Right atrium auricular region (tissue), 2 donors: ENCODE results near the gene FIGNL1. TPM values are rescaled to one million over a fixed set of nuclear protein-coding genes. Genes with fewer than 3 reads are reported as not detected.

Experiments used
- DNase-seq: peaks from one replicate; pipeline ENCODE4 v3.0.0-alpha.2; 2019; ENCODE audit warnings: low spot score
- H3K27ac ChIP-seq, 2 donors: fragments of 200-600 bp; sonication (generic); 1 replicate in 1 of 2; 2 replicates in 1 of 2; pipeline ENCODE4 v1.5.1; 2016 to 2019
- H3K27me3 ChIP-seq, 2 donors: fragments of 200-600 bp; sonication (generic); one replicate each; pipeline versions ENCODE4 v1.5.1 to v1.6.0; 2017 to 2019
- H3K36me3 ChIP-seq: fragments of 200-600 bp; sonication (generic); one replicate; pipeline ENCODE4 v1.5.1; 2016
- H3K4me1 ChIP-seq, 2 donors: fragments of 200-600 bp; sonication (generic); one replicate each; pipeline versions ENCODE4 v1.5.1 to v1.6.0; 2017 to 2019
- H3K4me3 ChIP-seq, 2 donors: fragments of 200-600 bp; sonication (generic); 1 replicate in 1 of 2; 2 replicates in 1 of 2; pipeline ENCODE4 v1.5.1; 2017 to 2019; ENCODE audit warnings: mild to moderate bottlenecking in 1 of 2, moderate library complexity in 1 of 2
- H3K9me3 ChIP-seq, 2 donors: fragments of 200-600 bp; sonication (generic); one replicate each; pipeline ENCODE4 v1.5.1; 2019
- CTCF ChIP-seq, 2 donors: fragments of 200-600 bp; sonication (generic); IDR thresholded peaks; one replicate each; pipeline ENCODE4 v1.5.1; 2019; ENCODE audit warnings: antibody characterized with exemption in 2 of 2
- total RNA-seq, 2 donors: library from RNA; depleted of rRNA; stranded (reverse); fragments of >200 nt; gene quantifications; one replicate each; pipeline ENCODE4 v1.1.0, GENCODE V29; 2016

The FIGNL1 gene
- total RNA-seq, 2 donors from 2014 or later = 4.7 TPM

GRCh38 chr7:50399635-50400034, 50.5 kb downstream of the FIGNL1 start:
- Histone ChIP-seq H3K36me3 (no peaks in the 10 kb centered on the region), H3K9me3 (no peaks in the 10 kb centered on the region), H3K4me3 (no peak overlapping the region), H3K4me1 (no peaks in the 10 kb centered on the region), H3K27me3 (no peaks in the 10 kb centered on the region), H3K27ac (no peak overlapping the region)
- DNase-seq = no peak
- no peak for TF ChIP-seq CTCF (IDR thresholded peaks at IDR 0.05)

DNA sequence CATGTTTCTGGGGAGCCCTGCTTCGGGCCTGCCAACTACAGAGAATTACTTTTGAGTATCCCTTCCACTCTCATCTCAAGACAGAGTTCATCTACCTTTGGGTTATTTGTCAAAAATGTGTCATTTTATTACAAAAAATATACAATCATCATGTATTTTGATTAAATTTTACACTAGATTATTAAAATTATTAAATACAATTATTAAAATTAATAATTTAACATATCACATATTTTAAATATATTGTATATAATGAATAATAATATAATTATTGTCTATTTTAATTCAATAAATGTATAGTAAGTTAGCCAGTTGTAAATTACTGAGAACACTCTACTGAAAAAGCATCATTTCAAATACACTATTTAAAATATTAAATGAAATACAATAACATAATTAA, 50.9 kb downstream of the FIGNL1 start:
- Histone ChIP-seq H3K9me3 (no peaks in the 10 kb centered on the region), H3K27ac (no peak overlapping the region), H3K4me1 (no peaks in the 10 kb centered on the region), H3K4me3 (no peak overlapping the region), H3K36me3 (no peaks in the 10 kb centered on the region), H3K27me3 (no peaks in the 10 kb centered on the region)
- TF ChIP-seq CTCF (IDR thresholded peaks at IDR 0.05) = no peak
- DNase-seq = no peak

GRCh38 chr7:50397971-50398324, 52.2 kb downstream of the FIGNL1 start:
- Histone ChIP-seq H3K4me3 (no peak overlapping the region), H3K27me3 (no peaks in the 10 kb centered on the region), H3K4me1 (no peaks in the 10 kb centered on the region), H3K9me3 (no peaks in the 10 kb centered on the region), H3K36me3 (no peaks in the 10 kb centered on the region), H3K27ac (no peak overlapping the region)
- no peak for TF ChIP-seq CTCF (IDR thresholded peaks at IDR 0.05)
- no peak for DNase-seq

DNA sequence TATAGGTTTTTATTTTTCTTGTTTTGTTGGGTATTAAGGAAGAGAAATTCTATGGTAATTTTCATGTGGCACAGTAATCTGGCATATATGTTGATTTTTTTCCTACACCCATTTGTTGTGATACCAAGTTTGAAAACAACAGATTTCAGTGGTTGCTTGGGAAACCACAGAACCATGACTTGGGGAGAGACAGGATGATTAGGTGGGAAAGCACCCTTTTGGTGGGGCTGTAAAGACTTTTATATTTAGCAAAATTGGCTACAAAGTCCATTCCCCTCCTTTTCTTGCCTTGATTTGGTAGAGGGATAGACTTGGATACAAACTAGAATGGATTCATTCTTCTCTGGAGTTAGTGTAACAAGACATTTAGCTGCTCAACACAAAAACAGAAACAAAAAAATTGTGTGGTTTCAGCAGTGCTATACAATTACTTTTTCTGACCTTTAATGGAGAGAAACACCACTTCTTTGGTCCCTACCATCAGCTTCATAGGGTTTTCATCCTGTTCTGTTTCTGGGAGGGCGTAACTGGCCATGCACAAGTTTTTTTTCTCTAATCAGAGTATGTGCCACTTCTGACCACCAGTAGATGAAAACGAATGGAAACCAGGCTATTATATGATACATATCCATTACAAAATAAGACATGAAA, 52.7 kb downstream of the FIGNL1 start:
- H3K27me3 ChIP-seq = no peaks in the 10 kb centered on the region
- no peaks in the 10 kb centered on the region for H3K4me1 ChIP-seq
- no peak for TF ChIP-seq CTCF (IDR thresholded peaks at IDR 0.05)
- H3K9me3 ChIP-seq = no peaks in the 10 kb centered on the region
- no peaks in the 10 kb centered on the region for H3K36me3 ChIP-seq
- H3K27ac ChIP-seq = no peak overlapping the region
- no peak overlapping the region for H3K4me3 ChIP-seq
- no peak for DNase-seq

DNA sequence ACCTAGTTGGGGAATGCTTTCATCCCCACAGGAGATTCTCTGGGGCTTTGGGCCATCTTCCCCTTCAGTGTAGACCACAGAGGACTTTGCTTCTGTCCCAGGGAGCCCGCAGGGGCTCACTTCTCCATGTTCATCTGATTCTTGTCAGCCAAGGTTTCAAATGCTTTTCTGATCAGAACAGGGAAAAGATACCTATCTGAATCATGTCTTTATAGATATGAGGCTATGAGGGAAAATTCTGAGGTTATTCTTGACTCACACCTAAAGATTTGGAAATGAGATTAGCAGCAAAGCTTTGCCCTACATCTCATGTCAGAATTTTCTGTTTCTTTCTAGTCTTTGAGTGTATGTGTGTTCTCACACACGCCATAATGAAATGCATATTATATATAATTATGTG, 53.3 kb downstream of the FIGNL1 start:
- Histone ChIP-seq H3K27me3 (no peaks in the 10 kb centered on the region), H3K9me3 (no peaks in the 10 kb centered on the region), H3K4me1 (no peaks in the 10 kb centered on the region), H3K27ac (no peak overlapping the region), H3K4me3 (no peak overlapping the region), H3K36me3 (no peaks in the 10 kb centered on the region)
- no peak for TF ChIP-seq CTCF (IDR thresholded peaks at IDR 0.05)
- no peak for DNase-seq

- Histone ChIP-seq H3K9me3 (no peaks in the 10 kb centered on the region), H3K4me1 (no peaks in the 10 kb centered on the region), H3K27ac (no peak overlapping the region), H3K36me3 (no peaks in the 10 kb centered on the region), H3K27me3 (no peaks in the 10 kb centered on the region), H3K4me3 (no peak overlapping the region)
- DNase-seq = no peak
- no peak for TF ChIP-seq CTCF (IDR thresholded peaks at IDR 0.05)
Measured at GRCh38 chr7:50394315-50394714, 55.8 kb downstream of the FIGNL1 start.
